Measurements from ENCODE around the gene GNE.

Gene GNE

GRCh38 chr9:36278243-36278642 is 20.0 kb upstream of the GNE start:
- no peak for ATAC-seq

DNA sequence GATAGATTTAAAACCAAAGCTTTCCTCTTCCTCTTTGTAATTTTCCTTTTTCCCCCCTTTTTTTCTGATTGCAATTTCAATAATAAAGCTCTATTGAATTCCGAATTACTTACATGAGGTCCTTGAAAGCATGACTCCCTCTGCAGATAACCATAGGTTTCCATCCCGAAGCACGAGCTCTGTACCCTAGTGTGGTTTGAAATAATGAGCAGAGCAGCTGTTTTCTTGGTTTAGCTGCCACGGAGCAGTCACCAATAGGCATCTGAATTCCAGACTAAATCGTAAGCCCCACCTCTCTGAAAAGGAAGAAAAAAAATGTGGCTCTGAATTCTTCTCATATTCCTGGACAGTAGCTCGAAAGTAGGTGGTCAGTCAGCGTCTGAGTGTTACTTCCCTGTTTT is 18.5 kb upstream of the GNE start:
- ATAC-seq, result peak; percentile 98
- no peak for TF ChIP-seq ZNF70 (CRISPR knock-in tag; IDR thresholded peaks at IDR 0.05)
- TF ChIP-seq ZC3H10 (CRISPR knock-in tag; IDR thresholded peaks at IDR 0.05), result no peak
- no peak for TF ChIP-seq ZFP3 (CRISPR knock-in tag; IDR thresholded peaks at IDR 0.05)
- TF ChIP-seq TCF4 (CRISPR knock-in tag; IDR thresholded peaks at IDR 0.05; ENCODE audit: borderline replicate concordance), result no peak
- no peak for TF ChIP-seq ZNF565 (CRISPR knock-in tag; conservative IDR thresholded peaks at IDR 0.05; ENCODE audit: low read depth)
- TF ChIP-seq PATZ1 (CRISPR knock-in tag; IDR thresholded peaks at IDR 0.05; ENCODE audit: borderline replicate concordance), result no peak
- no peak for TF ChIP-seq ARNTL (CRISPR knock-in tag; IDR thresholded peaks at IDR 0.05; ENCODE audit: borderline replicate concordance, low read depth)
- no peak for TF ChIP-seq GLIS3 (CRISPR knock-in tag; IDR thresholded peaks at IDR 0.05)
- no peak for TF ChIP-seq POU6F1 (CRISPR knock-in tag; IDR thresholded peaks at IDR 0.05; ENCODE audit: borderline replicate concordance, low read depth)
- no peak for TF ChIP-seq BACH2 (CRISPR knock-in tag; IDR thresholded peaks at IDR 0.05; ENCODE audit: borderline replicate concordance)
- TF ChIP-seq CSDC2 (CRISPR knock-in tag; IDR thresholded peaks at IDR 0.05), result no peak

More at GRCh38 chr9:36278243-36278642, 20.0 kb upstream of the GNE start:
- TF ChIP-seq, protein P1, sequence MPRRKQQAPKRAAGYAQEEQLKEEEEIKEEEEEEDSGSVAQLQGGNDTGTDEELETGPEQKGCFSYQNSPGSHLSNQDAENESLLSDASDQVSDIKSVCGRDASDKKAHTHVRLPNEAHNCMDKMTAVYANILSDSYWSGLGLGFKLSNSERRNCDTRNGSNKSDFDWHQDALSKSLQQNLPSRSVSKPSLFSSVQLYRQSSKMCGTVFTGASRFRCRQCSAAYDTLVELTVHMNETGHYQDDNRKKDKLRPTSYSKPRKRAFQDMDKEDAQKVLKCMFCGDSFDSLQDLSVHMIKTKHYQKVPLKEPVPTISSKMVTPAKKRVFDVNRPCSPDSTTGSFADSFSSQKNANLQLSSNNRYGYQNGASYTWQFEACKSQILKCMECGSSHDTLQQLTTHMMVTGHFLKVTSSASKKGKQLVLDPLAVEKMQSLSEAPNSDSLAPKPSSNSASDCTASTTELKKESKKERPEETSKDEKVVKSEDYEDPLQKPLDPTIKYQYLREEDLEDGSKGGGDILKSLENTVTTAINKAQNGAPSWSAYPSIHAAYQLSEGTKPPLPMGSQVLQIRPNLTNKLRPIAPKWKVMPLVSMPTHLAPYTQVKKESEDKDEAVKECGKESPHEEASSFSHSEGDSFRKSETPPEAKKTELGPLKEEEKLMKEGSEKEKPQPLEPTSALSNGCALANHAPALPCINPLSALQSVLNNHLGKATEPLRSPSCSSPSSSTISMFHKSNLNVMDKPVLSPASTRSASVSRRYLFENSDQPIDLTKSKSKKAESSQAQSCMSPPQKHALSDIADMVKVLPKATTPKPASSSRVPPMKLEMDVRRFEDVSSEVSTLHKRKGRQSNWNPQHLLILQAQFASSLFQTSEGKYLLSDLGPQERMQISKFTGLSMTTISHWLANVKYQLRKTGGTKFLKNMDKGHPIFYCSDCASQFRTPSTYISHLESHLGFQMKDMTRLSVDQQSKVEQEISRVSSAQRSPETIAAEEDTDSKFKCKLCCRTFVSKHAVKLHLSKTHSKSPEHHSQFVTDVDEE (CRISPR knock-in tag; IDR thresholded peaks at IDR 0.05), result no peak
- no peak for TF ChIP-seq ZNF8 (CRISPR knock-in tag; IDR thresholded peaks at IDR 0.05)
- TF ChIP-seq CSDC2 (CRISPR knock-in tag; IDR thresholded peaks at IDR 0.05), result no peak

DNA sequence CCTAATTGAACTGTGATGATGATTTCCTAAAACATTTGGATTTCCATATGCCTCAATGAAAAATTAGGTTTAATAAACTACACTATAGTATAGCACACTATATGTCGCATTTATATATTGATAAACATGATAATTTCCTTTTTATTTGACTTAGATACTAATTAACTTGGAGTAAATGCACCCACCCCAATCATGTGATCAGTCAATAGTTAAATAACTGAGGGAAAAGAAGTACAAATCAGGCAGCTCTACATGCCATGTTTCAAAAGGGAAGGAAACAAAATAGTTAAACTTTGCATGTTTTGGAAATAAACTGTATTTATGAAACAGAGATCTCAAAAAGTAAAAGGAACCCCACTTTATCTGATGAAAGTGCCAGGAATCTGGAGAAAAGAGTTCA is 18.0 kb upstream of the GNE start:
- ATAC-seq, result no peak
- TF ChIP-seq PATZ1 (CRISPR knock-in tag; IDR thresholded peaks at IDR 0.05; ENCODE audit: borderline replicate concordance) (no peak), ZNF565 (CRISPR knock-in tag; conservative IDR thresholded peaks at IDR 0.05; ENCODE audit: low read depth) (no peak), POU6F1 (CRISPR knock-in tag; IDR thresholded peaks at IDR 0.05; ENCODE audit: borderline replicate concordance, low read depth) (no peak), ESRRG (CRISPR knock-in tag; IDR thresholded peaks at IDR 0.05) (no peak), ZNF8 (CRISPR knock-in tag; IDR thresholded peaks at IDR 0.05) (no peak)
- TF ChIP-seq, protein P2, sequence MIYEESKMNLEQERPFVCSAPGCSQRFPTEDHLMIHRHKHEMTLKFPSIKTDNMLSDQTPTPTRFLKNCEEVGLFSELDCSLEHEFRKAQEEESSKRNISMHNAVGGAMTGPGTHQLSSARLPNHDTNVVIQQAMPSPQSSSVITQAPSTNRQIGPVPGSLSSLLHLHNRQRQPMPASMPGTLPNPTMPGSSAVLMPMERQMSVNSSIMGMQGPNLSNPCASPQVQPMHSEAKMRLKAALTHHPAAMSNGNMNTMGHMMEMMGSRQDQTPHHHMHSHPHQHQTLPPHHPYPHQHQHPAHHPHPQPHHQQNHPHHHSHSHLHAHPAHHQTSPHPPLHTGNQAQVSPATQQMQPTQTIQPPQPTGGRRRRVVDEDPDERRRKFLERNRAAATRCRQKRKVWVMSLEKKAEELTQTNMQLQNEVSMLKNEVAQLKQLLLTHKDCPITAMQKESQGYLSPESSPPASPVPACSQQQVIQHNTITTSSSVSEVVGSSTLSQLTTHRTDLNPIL (CRISPR knock-in tag; IDR thresholded peaks at IDR 0.05; ENCODE audit: low read depth), result no peak
- TF ChIP-seq, protein P1 (CRISPR knock-in tag; IDR thresholded peaks at IDR 0.05), result no peak

All from SK-N-SH treated with all-trans-retinoic acid at 6 μM for 48 hours (cell line).